NB4 (cell line): ENCODE measurements around the gene GRAMD4.

ENCODE experiments used
- CTCF ChIP-seq: IDR thresholded peaks from one replicate; pipeline ENCODE4 v1.5.1; 2012; ENCODE audit warnings: low read depth, low read length
- MYC ChIP-seq: IDR thresholded peaks from 2 replicates; pipeline ENCODE4 v1.6.1; 2011; ENCODE audit warnings: low read depth, low read length

- no peak for TF ChIP-seq CTCF
- no peak for TF ChIP-seq MYC
Measured at GRCh38 chr22:46619240-46619829, 851 bp upstream of the GRAMD4 start.
